SW 1271 (cell line): Measurements from ENCODE around the gene NRP2.

Source experiments
- DNase-seq, 2 experiments: peaks; one replicate each; lab custom pipeline; 2025; lab: John Stamatoyannopoulos, UW

Gene NRP2

GRCh38 chr2:205757271-205757670 lies 75.0 kb downstream of the NRP2 start:
- no peak for DNase-seq

- no peak for DNase-seq
Measured at GRCh38 chr2:205758051-205758450, 75.8 kb downstream of the NRP2 start.

DNA sequence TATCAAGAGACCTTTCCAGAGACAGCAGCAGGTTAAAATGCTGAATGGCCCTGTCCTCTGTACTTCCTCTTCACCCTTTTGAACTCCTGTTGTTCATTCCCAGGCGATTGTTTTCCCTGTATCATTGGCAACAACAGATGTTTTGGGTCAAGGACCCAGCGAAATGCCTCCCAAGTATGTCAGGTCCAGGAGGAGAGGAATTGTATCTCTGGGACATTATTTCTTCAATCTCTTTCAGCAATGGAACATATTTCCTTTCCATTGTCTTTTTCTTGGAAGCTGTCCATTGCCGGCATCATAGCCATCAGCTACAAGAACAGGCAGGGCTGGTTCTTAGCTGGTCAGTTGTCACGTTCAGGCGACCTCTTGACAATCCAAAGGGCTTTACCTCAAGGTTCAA lies 76.2 kb downstream of the NRP2 start:
- no peak for DNase-seq

GRCh38 chr2:205759257-205759656 lies 77.0 kb downstream of the NRP2 start:
- DNase-seq = no peak

- no peak for DNase-seq
Measured at GRCh38 chr2:205759732-205760131, 77.4 kb downstream of the NRP2 start.

- DNase-seq = no peak
Measured at GRCh38 chr2:205760157-205760556, 77.9 kb downstream of the NRP2 start.

GRCh38 chr2:205761421-205761820 lies 79.1 kb downstream of the NRP2 start:
- DNase-seq = no peak

DNA sequence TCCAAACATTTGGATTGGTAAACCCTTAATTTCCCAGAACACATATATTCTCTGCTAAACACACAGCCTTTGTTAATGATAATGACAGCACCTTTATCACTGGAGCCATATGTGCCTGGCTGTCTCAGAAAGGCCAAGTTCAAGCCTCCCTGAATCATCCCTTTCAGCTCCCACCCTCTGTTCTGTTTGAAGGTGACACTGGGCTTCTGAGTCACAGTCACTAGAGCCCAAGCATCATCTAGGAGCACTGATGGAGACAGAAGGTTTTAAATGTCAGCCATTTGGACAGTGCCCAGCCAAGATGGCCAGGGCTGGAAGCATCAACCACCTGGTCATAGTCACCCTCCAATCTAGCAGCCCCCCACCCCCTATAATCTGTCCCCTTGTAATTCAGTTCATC lies 80.6 kb downstream of the NRP2 start:
- no peak for DNase-seq

DNA sequence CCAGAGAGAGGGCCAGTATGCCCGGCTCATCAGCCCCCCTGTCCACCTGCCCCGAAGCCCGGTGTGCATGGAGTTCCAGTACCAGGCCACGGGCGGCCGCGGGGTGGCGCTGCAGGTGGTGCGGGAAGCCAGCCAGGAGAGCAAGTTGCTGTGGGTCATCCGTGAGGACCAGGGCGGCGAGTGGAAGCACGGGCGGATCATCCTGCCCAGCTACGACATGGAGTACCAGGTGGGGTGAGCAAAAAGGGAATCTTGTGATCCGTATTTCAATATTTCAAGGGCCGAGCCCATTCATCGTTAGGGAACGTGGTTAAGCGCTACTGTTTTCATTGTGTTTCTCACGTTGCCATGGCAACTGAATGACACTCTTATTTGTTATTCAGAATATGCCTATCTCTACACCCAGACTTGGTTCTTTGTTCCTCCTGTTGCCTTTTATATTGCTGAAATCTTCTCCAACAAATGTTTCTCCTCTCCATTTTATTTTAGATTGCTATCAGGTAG lies 81.5 kb downstream of the NRP2 start:
- DNase-seq = peak in 1 of 2 experiments; percentile 6

DNA sequence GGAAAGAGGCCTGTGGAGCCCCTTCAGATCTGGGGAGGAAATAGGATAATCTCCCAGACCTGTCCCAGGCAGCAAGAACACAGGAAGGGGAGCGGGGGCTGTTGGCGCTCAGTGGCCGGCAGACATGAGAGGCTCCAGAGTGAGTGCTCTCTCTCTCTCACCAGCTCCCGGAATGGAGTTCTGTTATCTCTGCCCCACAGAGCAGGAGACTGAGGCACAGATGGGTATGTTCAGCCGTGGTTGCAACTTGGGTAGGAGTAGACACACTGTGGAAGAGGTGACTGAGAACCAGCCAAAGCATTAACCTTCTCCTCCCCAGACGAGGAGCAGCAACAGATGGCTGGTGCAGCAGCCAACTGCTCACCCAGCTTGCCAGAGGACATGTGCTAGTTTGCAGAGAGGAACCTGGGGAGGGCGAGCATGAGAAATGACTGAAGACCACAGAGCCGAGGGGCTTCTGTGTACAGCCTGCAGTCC lies 82.0 kb downstream of the NRP2 start:
- DNase-seq = no peak

- DNase-seq = no peak
Measured at GRCh38 chr2:205765151-205765550, 82.8 kb downstream of the NRP2 start.

DNA sequence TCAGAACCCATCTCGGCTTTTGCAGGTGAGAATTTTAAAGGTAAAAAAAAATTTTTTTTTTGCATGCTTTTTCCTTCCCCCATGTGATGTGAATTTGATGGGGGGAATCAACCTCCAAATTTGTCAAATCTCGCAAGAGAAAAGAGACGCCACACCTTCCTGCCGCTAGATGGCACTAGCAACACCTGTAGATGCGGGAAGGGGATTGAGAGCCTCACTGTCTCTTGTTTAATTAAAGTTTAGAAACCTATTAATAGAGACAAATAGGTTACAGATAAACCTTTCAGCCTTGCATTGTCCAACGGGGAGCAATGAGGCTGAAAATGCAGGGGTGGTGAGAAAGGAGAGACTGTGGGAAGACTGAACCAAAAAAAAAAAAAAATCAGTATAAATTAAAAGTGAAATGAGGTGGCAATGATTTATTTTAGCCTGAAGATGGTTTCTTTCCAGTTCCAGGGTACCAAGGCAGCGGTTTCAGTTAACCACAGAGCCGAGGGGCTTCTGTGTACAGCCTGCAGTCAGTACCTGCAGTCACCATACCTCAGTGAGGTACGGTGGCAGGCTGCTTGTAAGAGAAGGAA lies 84.6 kb downstream of the NRP2 start:
- DNase-seq = peak in 1 of 2 experiments; percentile 28

DNA sequence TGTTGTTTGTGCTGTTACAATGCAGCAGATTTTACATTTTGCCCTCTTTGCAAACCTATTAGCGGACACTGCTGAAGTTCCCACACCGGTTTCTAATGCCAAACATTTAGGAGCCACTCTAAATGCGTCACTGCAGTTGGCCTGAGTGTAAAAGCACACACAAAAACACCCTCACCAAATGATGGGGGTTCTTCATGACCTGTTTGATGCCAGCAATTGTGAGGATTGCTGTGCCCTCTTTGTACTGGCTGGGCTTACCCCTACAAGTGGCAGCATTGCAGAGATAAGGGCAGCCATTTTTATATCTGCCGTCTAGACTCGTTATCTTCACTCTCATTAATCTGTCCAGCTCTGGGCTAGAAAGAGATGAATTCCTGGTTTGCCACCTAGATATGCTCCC lies 85.3 kb downstream of the NRP2 start:
- DNase-seq = no peak

DNA sequence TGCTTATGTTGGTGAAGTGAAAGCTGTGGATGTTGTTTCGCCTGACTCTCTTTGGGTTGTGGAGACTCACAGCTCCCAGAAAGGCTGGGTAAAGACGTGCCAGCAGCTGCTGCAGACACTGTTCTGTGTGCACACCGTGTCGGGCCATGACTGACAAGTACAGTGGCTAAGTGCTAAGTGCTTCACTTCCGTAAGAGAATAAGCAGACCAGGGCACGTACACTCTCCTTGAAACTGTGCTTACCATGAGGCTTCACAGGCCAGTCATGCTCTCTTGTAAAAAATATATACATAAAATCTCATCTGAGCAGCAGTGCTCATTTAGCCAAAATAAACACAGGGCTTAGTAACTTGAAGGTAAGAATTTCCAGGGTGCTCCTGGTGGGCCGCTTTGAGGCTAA lies 86.0 kb downstream of the NRP2 start:
- DNase-seq = no peak

DNA sequence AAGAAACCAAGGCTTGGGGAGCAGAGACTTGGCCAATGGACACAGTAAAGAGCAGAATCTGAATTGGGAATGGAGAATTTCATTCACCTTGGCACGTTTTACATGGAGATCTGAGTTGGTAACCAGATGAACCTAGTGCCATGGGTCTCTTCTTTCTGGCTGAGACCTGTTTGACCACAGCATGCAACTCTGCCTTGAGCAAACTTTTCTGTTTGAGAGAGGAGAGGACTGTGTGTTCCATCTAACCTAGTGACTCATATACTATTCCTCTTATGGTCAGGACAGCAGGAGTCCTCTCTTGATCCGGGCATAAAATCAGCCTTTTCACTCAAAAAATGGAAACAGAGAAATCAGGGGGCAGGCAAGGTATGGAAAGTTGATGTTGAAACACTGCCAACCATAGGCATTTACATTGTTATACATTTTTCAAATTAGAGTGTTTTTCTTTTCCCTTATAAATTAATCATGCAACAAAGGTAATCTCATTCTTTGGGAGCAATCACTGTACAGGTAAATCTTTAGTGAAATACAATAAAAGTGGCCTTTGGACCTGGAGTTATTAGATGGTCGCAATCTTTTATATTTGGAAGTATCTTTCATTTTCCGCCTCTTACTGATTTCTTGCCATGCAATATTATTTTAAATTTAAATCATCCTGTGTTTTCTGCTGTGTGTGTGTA lies 86.7 kb downstream of the NRP2 start:
- no peak for DNase-seq

- DNase-seq = no peak
Measured at GRCh38 chr2:205769495-205769850, 87.2 kb downstream of the NRP2 start.

- no peak for DNase-seq
Measured at GRCh38 chr2:205769879-205770278, 87.6 kb downstream of the NRP2 start.

DNA sequence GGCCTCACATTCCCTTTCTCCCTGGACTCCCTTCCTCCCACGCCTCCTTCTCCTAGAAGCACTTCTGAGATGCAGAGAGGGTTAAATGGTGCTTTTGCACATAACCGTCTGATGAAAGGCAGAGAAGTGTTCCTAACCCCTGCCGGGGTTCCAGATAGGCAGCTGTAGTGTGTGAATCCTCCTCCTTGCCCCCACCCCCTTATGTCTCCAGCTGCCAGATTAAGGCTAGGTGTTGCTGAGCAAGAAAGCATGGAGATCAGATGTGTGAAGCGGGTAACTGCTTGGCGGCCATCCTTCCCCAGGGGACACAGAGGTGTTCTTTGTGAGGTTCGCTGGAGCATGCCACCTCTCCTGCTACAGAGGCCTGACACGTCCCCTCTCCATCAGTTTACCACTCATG lies 88.3 kb downstream of the NRP2 start:
- no peak for DNase-seq

DNA sequence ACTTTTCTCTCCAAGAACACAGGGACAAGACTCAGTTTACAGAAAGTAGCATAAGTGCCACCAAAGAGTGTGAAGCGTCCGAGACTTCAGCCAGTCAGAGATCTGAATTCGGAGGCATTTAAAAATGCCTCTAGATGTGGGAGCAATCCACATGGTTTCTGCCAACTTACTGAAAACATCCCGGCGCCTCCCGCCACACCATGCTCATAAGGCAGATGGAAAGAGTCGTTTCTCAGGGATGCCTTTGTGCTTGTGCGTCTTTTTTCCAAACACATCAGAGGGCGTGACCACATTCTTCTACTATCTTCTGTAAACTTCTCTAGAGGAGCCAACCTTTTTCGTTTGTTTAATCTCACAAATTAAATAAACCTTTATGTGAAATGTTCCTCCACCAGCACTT lies 88.7 kb downstream of the NRP2 start:
- no peak for DNase-seq

DNA sequence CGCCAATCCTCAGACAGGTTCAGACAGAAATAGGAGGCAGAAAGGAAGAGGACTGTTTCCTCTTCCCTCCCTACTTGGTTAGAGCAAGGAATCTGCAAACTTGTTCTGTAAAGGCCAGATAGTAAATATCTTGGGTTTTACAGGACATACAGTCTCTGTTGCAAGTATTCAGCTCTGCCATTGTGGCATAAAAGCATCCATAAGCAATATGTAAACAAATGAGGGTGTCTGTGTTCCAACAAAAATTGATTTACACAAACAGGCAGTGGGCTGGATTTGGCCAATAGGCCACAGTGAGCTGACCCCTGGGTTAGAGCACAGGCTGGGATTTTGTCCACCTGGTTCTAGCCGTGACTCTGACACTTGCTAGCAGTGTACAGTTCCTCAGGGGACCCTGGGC lies 89.4 kb downstream of the NRP2 start:
- no peak for DNase-seq

DNA sequence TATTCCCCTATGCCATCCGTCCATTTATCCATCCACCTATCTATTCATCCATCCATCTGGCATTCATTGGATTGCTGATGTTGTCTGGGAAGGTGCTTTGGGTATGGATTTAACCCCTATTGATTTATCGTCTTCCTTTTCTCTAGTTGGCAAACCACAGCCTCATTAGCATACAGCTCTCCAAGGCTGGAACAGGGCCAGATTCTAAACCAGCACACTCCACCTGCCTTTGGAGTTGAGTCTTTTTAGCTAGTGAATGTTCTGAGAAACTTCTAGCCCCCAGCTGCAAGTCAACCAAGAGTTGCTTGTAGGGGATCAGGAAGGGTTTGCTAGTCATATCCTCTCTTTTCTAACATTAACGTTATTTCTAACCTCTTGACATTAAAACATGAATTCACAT lies 90.7 kb downstream of the NRP2 start:
- DNase-seq = no peak

- no peak for DNase-seq
Measured at GRCh38 chr2:205773989-205774388, 91.7 kb downstream of the NRP2 start.

- DNase-seq = no peak
Measured at GRCh38 chr2:205775097-205775877, 93.0 kb downstream of the NRP2 start.
